ENCODE data around the gene CACNA1B.

- TF ChIP-seq CTCF (IDR thresholded peaks at IDR 0.05) (no peak), POLR2AphosphoS5 (IDR thresholded peaks at IDR 0.05) (no peak)
These were observed 112.6 kb downstream of the CACNA1B start for GRCh38 chr9:137989999-137990715.

All from sigmoid colon (tissue), 4 donors.